ENCODE measurements around the gene MAP6D1.

- no peak for TF ChIP-seq EZH2 (IDR thresholded peaks at IDR 0.05; ENCODE audit: borderline replicate concordance, insufficient read depth, low read depth, low read length, poor library complexity, severe bottlenecking)
- TF ChIP-seq, protein P1, sequence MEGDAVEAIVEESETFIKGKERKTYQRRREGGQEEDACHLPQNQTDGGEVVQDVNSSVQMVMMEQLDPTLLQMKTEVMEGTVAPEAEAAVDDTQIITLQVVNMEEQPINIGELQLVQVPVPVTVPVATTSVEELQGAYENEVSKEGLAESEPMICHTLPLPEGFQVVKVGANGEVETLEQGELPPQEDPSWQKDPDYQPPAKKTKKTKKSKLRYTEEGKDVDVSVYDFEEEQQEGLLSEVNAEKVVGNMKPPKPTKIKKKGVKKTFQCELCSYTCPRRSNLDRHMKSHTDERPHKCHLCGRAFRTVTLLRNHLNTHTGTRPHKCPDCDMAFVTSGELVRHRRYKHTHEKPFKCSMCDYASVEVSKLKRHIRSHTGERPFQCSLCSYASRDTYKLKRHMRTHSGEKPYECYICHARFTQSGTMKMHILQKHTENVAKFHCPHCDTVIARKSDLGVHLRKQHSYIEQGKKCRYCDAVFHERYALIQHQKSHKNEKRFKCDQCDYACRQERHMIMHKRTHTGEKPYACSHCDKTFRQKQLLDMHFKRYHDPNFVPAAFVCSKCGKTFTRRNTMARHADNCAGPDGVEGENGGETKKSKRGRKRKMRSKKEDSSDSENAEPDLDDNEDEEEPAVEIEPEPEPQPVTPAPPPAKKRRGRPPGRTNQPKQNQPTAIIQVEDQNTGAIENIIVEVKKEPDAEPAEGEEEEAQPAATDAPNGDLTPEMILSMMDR (IDR thresholded peaks at IDR 0.05) = no peak
Observed at GRCh38 chr3:183769453-183769852, 55.9 kb downstream of the MAP6D1 start.
